Kasumi-1 (cell line): ENCODE measurements around the gene ARL15.

Source experiments
- DNase-seq, 2 experiments: peaks; one replicate each; lab custom pipeline; 2025; lab: John Stamatoyannopoulos, UW

ARL15 gene

DNA sequence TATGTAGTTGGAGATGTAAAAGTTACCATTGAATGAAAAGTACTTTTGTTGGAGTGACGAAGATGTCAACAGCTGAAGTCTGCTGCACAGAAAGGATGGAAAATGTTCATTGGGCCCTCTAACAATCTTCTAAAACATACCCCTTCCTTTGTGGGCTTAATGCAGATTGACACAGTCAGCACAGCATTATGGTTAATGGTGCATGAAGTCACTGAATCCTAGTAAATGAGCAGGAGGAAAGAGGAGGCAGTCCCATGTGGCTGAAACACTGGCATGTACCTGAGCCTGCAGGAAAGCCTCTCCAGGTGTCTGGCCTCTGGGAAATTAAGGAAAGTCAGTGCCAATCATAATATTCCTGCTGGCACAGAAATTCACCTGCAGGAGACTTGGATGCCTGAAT is 153.8 kb downstream of the ARL15 start:
- no peak for DNase-seq

DNA sequence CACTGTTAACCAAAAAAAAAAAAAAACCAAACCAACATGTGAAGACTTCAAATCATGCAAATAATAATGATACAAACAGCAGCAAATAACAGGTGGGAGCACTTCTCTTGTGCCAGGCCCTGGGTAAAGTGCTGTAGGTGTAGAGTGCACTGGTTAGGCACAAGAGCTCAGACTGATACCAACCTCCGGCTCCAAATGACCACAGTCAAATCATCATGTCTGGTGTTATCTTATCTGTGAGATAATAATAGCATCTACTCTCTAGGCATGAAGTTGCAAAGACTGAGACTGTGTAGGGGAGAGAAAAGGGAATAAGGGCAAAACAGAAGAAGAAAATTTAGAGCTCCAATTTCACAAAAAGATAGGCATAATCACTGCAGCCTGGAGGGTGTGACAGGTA is 159.5 kb downstream of the ARL15 start:
- no peak for DNase-seq

DNA sequence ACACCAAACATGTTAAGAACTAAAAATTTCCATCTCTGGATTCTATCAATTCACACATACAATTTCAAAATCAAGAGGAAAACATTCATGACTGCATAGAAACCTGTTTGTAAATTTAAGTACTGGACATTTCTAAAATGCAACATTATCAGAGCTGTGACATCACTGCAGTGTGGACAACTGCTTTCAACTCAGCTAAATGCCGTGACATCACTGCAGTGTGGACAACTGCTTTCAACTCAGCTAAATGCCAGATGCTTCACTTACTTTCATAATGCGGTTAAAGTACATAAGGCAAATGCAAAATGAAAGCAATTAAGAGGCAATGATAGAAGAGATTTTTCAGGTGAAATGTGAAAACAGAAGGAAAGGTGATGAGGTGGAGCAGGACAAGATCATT is 161.5 kb downstream of the ARL15 start:
- no peak for DNase-seq

DNA sequence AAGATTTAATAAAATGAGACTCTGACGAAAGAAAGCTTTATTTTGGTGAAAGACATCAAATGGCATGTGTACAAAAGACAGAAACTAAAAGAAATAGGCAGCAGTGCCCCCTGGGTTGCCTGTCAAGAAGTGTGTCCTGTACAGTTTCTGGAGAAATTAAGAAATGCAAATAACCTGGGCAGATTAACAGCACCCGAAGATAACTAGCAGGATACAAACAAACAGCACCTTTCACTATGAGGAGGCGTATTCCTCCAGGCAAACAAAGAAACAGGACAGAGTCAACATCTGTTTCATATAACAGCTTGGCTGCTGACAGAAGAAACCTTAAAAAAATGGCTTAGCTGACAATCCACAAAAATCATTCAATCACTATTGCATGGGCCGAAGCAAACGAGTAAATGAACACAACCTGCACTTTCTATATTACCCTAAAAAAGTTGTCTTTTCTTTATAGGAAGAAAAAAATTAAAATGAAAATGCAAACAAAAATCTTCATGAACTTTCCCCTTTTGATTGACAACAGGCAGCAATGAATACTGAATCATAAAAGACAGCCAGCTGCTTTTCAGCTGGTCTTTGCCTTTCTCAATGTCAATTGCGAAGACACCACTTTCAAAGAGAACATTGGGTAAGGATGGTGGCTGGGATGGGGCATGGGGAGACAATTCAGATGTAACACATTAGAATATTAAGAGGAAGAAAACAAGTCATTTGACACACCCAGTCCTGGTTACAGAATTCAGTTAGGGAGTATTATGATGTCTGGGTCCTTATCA is 162.1 kb downstream of the ARL15 start:
- no peak for DNase-seq

DNA sequence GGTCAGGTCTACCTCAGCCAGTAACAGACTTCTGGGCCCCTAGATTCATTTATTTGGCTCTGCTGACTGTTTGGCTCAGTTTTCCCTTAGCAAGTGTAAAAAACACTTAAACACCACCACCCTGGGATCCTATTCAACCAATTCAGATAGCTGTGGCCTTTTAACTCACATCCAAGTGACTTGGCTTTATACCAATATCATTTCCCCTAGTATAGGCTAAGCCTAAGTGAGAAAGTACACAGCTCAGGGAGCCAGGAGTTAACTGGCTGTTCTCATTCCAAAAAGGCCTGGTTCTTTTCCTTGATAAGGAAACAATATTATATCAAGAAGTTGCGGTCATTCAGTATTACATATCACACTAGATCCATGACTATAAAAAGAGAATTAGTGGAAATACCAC is 163.5 kb downstream of the ARL15 start:
- no peak for DNase-seq

DNA sequence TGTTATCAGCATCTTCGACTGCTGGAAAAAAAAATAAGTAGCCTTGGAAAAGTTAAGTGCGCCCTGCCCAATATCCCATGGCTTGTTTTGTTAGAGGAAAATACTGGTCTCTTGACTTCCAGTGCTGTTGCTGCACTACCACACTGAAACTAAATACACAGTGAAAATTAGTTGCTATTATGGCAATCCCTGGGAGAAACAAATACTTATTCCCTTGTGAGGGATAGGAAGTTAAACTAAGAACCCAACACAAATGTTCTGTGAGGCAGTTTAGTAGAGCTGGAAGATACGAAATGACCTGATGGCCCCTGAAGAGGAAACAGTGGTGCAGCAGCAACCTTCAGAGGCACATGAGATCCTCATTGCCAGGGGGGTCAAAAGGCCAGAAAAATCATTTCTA is 164.0 kb downstream of the ARL15 start:
- DNase-seq: no peak

DNA sequence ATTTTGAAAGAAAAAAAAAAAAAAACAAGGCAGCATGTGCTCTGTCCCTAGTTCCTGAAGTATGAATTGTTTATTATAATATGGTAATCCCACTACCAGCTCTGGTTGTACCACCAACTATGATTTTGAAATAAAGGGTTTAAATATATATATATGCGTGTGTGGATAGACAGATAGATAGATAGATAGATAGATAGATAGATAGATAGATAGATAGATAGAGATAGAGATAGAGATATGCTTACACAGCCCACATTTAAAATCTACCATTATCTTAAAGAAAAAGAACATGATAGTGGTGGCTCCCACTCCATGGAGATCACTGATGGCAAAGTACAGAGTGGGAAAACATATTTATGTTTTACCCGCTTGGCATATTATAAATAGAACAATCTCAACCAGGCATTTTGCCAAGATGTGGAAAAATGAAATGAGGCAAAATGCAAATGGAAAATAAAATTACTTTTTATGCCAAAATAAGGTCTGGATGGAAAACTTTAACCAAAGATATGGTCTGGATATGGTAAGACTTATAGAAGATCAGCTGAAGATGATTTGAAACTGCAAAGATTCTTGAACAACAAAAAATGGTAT is 170.0 kb downstream of the ARL15 start:
- no peak for DNase-seq

DNA sequence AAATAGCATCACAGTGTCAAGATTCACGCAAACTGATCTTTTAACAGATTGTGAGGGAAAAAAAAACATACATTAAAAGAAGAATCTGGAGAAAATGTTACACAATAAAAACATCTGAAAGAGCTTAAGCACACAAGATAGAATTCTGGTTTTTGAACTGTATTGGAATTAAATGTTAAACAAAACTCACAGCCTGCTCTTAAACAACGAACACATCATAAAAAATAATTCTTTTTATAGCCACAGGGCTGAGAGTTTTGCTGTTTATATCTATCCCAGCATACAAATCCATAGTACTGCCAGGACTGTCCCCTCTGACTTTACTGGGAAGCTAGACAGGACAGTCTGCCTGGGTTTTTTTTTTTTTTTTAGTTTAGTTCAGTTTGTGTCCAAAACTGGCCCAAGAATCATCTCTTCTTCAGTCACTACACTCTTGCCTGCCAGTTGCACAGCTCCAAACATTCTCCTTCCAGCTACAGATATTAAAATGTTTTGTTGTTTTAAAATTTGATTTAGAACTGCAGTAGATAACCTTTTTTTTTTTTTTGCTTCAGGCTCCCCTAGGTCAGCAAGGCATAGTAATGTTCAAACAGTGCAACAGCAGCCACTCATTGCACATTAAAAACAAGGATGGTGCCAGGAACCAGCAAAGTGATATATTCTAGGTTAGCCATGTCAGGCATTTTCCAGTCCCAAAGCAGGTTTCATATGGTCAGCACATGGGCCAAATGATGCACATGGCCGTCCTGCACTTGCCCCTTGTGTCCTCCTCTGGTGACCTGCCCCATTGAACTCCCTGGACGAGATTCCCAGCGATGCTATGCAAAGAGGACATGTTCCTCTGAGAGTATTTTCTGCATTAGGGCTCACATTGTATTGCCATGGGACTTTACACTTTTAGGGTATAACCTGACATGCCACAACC is 173.6 kb downstream of the ARL15 start:
- no peak for DNase-seq

DNA sequence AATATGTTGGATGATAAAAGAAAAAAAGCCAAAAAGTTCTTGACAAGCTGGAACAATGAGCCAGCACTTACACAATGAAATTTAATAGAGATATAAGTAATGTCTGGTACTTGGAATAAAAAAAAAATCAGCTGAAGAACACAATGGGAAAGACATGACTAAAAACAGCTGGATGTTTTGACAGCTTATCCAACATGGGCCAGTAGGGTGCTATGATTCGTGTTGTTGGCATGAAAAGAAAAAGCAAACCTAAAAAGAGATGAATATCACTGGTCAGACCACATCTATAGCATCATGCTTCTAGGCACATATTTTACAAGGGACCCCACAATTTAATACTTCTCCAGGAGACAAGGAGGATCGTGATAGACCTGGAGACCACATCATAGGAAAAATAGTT is 175.3 kb downstream of the ARL15 start:
- DNase-seq: no peak

DNA sequence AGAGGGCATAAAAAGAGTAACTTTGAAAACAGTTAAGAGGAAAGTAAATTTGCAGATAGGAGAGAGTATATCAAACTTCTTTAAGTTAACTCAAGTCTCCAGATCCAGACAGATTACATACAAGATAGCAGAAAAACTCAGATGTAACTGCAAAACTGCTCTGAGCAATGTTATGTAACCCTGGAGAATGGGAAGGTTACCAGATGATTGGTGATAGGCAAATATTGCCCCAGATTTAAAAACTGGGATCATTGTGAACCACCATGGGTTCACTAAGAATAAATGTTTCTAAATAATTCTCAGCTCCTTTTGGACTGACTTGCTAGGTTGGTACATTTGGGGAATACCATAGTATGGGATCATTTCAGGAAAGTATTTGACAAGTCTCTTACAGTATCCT is 176.5 kb downstream of the ARL15 start:
- DNase-seq: no peak

DNA sequence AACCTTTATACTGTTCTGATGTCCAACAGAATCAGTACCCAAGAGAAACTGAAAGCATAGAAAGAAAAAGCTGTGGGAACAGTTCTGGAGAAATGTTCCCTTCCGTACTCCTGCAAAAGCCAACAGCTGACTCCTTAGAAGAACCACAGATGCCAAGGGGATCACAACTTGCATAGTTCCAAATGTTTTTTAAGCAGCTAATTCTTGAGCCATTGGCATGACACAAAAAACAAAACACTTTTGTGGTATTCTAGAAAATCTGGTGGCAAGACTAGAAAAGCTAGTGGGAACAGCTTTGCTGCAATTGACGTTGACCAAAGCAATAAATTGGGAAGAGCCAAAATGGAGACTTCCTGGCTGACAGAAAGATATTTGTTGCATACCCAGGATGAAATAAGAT is 189.9 kb downstream of the ARL15 start:
- DNase-seq: no peak

DNA sequence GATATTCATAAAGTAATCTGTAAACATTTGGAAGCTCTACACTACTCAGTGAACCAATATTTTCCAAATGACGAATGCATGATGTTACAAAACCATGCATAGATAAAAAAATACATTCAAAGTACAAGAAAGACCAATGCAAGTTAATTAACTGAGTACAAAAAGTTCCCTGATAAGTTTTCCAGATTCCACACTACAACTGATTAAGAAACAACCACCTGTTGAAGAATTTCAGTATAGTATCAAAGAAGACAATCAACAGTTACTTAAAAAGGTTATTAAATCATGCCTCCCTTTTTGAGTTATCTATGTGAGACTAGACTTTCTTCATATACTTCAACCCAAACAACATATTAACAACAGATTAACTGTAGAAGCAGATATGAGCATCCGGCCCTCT is 192.4 kb downstream of the ARL15 start:
- DNase-seq: no peak

DNA sequence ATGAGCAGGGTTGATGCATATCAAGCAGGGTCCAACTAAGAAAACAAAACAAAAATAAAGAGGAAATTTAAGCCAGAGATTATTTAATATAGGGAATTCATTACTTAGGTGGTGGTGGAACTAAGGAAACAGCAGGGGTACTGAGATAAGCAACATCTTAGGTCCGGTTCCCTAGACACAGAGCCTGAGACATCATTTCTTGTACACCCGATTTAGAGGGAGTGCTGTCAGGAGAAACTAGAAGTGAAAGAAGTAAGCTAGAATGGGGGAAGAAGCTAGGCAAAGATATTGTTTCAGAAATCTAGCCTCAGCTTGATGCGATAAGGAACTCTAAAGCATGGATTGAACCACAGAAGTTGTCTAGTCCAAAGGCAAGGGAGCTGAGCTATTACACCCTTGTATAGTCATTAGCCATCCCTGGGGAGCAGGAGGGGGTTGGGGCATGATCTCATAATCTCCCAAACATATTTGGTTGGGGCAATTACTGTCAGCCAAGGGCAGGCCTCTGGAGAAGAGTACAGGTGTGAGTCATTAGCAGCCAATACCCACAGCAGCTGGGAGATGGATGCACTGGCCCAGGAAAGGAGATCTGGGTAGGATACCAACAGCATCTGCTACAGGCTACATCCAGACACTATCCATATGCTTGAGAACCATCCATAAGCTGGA is 194.5 kb downstream of the ARL15 start:
- no peak for DNase-seq

DNA sequence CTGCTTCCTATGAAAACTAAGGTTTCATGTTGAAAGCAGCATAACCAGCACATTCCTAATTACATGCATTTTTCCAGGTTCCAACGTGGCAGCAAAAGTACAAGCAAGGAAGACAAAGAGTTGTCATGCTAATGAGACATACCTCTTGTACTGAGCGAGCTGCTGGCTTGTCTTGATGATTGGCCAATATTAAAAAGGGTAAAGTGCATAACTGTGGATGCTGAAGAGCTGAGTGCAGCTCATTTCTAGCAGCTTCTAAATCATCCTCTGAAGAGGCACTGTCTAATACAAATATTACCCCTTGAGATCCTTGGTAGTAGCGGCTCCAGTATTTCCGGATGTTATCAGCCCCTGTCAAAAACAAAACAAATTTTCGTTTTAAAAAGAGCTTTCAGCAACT is 197.3 kb downstream of the ARL15 start:
- no peak for DNase-seq

DNA sequence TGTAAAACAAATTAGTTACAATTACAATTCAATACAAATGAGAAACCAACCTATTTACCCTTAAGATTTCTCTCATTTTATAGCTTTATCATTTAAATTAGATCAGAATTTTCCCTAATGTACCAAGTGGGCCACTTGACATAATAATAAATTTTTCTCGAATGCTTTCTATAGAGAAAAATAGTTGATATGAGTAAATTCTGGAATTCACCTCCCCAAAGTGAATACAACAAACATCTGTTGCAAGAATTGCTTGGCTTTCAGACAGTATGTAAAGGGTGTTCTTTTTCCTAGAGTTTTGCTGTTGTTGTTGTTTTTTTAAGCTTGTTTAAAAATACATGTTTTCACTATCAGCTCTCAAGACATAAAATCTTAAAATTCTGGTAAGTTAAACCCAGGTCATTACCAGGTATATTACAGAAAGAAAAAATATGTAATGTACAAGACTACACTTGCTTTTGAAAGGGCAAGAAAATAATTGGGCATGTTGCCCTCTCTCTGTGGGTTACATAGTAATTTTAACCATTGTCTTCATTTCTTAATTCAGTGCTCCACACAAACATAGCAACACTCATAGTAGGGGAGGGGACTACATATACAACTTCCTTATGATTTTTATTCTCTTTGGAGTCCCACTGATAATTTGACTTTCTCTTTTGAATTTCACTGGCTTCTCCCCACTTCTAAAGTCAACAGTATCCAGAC is 200.6 kb downstream of the ARL15 start:
- no peak for DNase-seq

DNA sequence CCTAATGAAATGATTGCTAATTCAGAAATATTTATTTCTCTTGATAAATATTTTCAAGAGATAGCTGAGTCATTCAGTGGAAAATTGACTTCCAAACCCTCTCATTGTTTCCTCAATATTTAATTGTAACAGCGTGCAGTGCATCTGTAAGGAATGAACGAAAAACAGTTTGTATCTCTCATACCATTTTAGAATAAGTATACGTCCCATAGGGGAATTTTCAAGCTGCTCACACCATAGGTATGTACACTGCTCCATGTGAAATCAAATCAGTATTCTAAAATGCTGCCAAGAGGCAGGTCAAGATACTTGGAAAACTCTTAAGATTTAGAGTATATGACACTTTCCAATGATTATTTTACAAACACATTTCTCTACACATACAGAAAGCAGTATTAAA is 202.2 kb downstream of the ARL15 start:
- no peak for DNase-seq

DNA sequence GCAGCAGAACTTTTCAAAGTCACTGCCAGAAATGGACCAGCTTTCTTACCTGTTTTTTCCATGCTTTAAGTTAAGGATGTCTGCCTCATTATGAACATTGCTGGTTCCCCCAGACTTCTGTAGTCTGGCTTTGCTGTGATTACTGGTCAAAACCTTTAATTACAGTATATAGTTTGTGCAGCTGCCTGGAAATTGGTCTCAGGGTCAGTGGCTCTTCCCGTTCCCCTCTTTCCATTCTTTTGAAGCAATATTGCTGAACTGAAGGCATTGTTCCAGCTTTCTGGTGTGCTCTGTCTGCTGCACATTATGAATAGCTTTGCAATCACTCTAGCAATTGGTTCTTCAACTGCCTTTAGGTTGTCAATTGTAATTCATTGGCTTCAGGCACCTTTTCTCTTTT is 206.5 kb downstream of the ARL15 start:
- DNase-seq: no peak

DNA sequence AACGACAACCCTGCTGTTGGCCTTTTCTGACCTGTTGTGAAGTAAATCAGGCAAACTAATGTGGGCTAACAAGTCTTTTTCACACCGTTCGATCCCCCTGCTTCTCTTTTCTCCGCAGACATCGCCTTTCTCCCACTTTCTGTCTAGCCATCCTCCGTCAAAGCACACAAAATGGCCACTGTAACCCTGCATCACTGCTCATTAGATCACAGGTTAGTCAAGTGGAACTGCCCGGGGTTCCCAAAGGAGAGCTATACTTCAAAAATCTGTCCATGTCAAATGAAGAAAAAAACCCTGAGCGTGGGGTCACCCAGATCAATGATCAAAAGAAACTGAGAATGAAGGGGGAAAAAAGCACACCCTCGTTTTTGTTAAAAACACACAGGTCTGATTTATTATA is 212.1 kb downstream of the ARL15 start:
- no peak for DNase-seq

DNA sequence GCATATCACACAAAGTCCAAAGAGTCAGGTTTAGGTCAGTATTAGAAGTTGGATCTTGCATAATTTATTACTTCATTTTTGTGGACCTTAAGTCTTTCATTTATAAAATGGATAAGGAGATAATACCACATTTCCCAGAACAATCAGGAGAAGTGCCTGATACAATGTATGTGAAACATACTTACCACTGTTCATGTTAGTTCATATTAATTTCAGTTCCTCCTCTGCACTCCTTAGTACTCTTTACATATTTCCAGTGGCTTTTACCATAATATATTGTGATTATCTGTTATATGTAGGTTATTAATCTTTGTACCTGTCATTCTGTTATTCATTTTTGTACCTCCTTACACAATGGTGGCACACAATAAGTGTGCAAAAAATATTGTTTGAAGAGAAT is 214.4 kb downstream of the ARL15 start:
- DNase-seq: no peak

DNA sequence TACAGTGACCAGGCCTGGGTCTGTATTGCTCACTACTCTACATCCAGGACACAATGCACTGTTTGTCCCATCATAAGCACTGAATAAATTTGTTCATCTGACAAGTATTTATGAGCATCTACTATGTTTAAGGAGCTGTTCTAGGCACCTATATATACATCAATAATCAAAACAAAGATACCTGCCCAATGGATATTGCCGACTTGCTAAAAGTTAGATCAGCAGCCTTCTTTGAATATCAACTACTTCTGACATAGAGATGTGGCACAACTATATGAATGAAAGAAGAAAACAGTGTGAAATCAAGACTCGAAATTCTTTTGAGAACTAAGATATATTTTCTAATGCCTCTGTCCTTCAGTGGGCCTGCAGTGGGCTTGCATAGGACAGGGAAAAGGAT is 215.7 kb downstream of the ARL15 start:
- DNase-seq: no peak

DNA sequence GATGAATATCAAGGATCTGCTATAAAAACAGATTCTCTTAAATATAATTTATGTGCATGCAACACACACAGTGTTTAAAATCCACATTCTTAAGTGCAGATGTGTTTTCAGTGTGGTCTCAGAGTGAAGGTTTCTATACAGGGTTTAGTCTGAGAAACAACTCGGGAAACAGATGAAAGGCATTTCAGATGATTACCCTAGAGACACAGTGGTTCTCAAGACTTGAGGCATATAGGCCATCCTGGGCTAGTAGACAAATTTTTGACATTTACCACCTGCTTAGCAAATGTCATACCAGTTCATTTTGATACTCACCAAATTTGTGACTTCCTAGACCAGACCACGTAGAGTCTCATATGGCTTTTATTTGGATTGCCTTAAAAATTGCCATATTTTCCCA is 216.5 kb downstream of the ARL15 start:
- DNase-seq: no peak

DNA sequence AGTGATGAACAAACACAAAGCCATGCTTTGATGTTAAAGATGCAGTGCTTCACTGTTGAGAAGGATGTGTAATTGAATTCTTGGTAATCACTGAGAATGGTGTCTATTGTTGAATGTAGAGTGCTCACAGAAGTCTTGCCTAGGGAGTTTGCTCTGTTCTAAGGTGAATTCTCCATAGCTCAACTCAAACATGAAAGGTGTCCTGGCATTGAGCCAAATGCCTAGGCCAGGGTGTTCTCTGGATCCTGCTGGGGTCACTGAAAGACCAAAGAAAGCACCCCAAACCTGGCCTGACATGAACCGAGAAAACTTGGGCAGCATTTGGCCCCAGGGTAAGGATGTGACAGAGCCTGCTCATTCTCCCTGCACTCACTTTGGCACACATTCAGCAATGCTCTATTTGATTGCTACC is 217.3 kb downstream of the ARL15 start:
- no peak for DNase-seq
